Activated CD4-positive, alpha-beta T cell treated with anti-CD3 and anti-CD28 coated beads for 36 hours (primary cell): ENCODE results near the gene TMEM60. TPM values are rescaled to one million over a fixed set of nuclear protein-coding genes. Genes with fewer than 3 reads are reported as not detected.
A peak's percentile ranks its signal among the peaks of the same experiment; 100 is the strongest.

Experiments
- ATAC-seq: fragments of 200-7000 bp; cut with Tn5 transposase; one replicate; pipeline ENCODE4 v1.10.0; 2021; ENCODE audit warnings: mild to moderate bottlenecking, moderate library complexity
- CTCF ChIA-PET: fragments of 350-600 bp; sonication (Branson Sonifier 250); formaldehyde crosslinking; loops from one replicate; lab custom pipeline; 2021; ENCODE audit warnings: antibody characterized with exemption; lab: Charles Lee
- POLR2A ChIA-PET: fragments of 350-600 bp; sonication (Branson Sonifier 250); formaldehyde crosslinking; loops from one replicate; lab custom pipeline; 2021; ENCODE audit warnings: antibody characterized with exemption, inconsistent platforms; lab: Charles Lee
- DNase-seq: peaks from one replicate; pipeline ENCODE4 v3.0.0-alpha.2; 2020
- H3K27ac Mint-ChIP-seq: one replicate; pipeline ENCODE4 v1.8.0; 2021; ENCODE audit warnings: mixed read lengths
- H3K27me3 Mint-ChIP-seq: one replicate; pipeline ENCODE4 v1.8.0; 2021; ENCODE audit warnings: mixed read lengths
- H3K36me3 Mint-ChIP-seq: one replicate; pipeline ENCODE4 v1.8.0; 2021; ENCODE audit warnings: low read depth, mixed read lengths
- H3K4me1 Mint-ChIP-seq: one replicate; pipeline ENCODE4 v1.8.0; 2021; ENCODE audit warnings: mixed read lengths
- H3K4me3 Mint-ChIP-seq: one replicate; pipeline ENCODE4 v1.8.0; 2021; ENCODE audit warnings: mild to moderate bottlenecking, moderate library complexity, mixed read lengths
- H3K9me3 Mint-ChIP-seq: one replicate; pipeline ENCODE4 v1.8.0; 2021; ENCODE audit warnings: low read depth, mixed read lengths
- intact Hi-C, 2 experiments: fragments of 100-400 bp; cut with DNase I in 1 of 2; cut with micrococcal nuclease in 1 of 2; formaldehyde crosslinking; loops; one replicate each; pipeline versions ENCODE4 v1.14.2 to v1.15.1; 2022 to 2024; cut with DNase I, micrococcal nuclease
- total RNA-seq, 2 experiments: library from RNA; stranded (reverse); gene quantifications; one replicate each; pipeline ENCODE4 v1.2.3, GENCODE V29; 2021

The TMEM60 gene
- total RNA-seq, 2 experiments from 2014 or later: 7.9 to 10.1 TPM

GRCh38 chr7:77831481-77831880 lies 33.2 kb upstream of the TMEM60 start:
- H3K27me3 Mint-ChIP-seq: no peaks in the 10 kb centered on the region
- H3K4me3 Mint-ChIP-seq: no peak overlapping the region
- CTCF ChIA-PET: interaction anchor here (0.6 to 1.3 kb wide), 2 partner anchors 32 to 72 kb away, joined by 4 to 7 read pairs; partner anchors contain the start of genes PHTF2 and TMEM60
- H3K36me3 Mint-ChIP-seq: peaks cover 7% of the 10 kb centered on the region
- ATAC-seq (peak; percentile 77), DNase-seq (peak; percentile 66)
- POLR2A ChIA-PET: interaction anchor here (0.6 kb wide), 1 partner anchor 174 kb away, joined by 9 read pairs; no protein-coding TSS in a partner anchor
- peaks cover 55% of the 10 kb centered on the region for H3K4me1 Mint-ChIP-seq
- intact Hi-C loops: loop anchor here (1.0 to 5.0 kb wide), 3 partner anchors 29 to 51 kb away; partner anchors contain the start of genes PHTF2 (in 2 of the 2) and TMEM60 (in 2 of the 2)
- H3K27ac Mint-ChIP-seq: peak overlapping the region; percentile 71
- H3K9me3 Mint-ChIP-seq: peaks cover under 1% of the 10 kb centered on the region

- H3K9me3 Mint-ChIP-seq: peaks cover 4% of the 10 kb centered on the region
- CTCF ChIA-PET: interaction anchor here (0.7 to 1.3 kb wide), 2 partner anchors 32 to 151 kb away, joined by 3 to 7 read pairs; partner anchors contain the start of genes PHTF2 and TMEM60
- no peak for ATAC-seq
- no peaks in the 10 kb centered on the region for H3K27me3 Mint-ChIP-seq
- peaks cover 58% of the 10 kb centered on the region for H3K4me1 Mint-ChIP-seq
- peaks cover 3% of the 10 kb centered on the region for H3K36me3 Mint-ChIP-seq
- intact Hi-C loops: loop anchor here (1.0 to 5.0 kb wide), 3 partner anchors 28 to 51 kb away; partner anchors contain the start of genes PHTF2 (in 2 of the 2) and TMEM60 (in 2 of the 2)
- peak overlapping the region; percentile 71 for H3K27ac Mint-ChIP-seq
- H3K4me3 Mint-ChIP-seq: no peak overlapping the region
- DNase-seq: no peak
- POLR2A ChIA-PET: no interaction called here
Measured at GRCh38 chr7:77830649-77831355, 32.6 kb upstream of the TMEM60 start.

GRCh38 chr7:77827999-77828398 lies 29.8 kb upstream of the TMEM60 start:
- ChIA-PET CTCF (interaction anchor here (0.9 kb wide), 1 partner anchor 16 kb away, joined by 3 read pairs; no protein-coding TSS in a partner anchor), POLR2A (no interaction called here)
- H3K27me3 Mint-ChIP-seq: no peaks in the 10 kb centered on the region
- no peak for DNase-seq
- H3K4me1 Mint-ChIP-seq: peaks cover 49% of the 10 kb centered on the region
- H3K36me3 Mint-ChIP-seq: peaks cover 10% of the 10 kb centered on the region
- peaks cover 15% of the 10 kb centered on the region for H3K9me3 Mint-ChIP-seq
- intact Hi-C loops: no loop called here
- H3K27ac Mint-ChIP-seq: no peak overlapping the region
- no peak for ATAC-seq
- H3K4me3 Mint-ChIP-seq: no peak overlapping the region

DNA sequence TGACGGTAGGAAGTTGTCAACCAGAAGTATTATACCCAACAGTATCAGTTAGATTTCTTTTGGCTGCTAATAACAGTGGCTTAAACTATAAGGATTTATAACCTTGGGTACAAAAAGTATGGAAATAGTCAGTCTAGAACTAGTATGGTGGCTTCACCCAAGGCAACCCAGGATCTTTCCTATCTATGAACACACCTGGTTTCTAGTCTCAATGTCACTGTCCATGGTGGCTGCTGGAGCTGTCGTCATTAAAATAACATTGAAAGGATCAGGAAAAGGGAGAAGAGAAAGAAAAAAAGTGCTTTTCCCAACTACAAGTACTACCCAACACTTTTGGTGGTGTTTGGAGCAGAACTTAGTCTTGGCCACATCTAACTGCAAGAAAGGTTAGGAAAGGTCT lies 28.1 kb upstream of the TMEM60 start:
- intact Hi-C loops: no loop called here
- Mint-ChIP-seq H3K4me1 (peaks cover 40% of the 10 kb centered on the region), H3K36me3 (peaks cover 22% of the 10 kb centered on the region), H3K27me3 (no peaks in the 10 kb centered on the region), H3K27ac (no peak overlapping the region), H3K4me3 (no peak overlapping the region), H3K9me3 (peaks cover 25% of the 10 kb centered on the region)
- ATAC-seq (no peak), DNase-seq (no peak)
- ChIA-PET CTCF (no interaction called here), POLR2A (no interaction called here)

GRCh38 chr7:77825131-77825530 lies 26.9 kb upstream of the TMEM60 start:
- H3K36me3 Mint-ChIP-seq: peaks cover 33% of the 10 kb centered on the region
- DNase-seq (no peak), ATAC-seq (no peak)
- no peaks in the 10 kb centered on the region for H3K27me3 Mint-ChIP-seq
- no peak overlapping the region for H3K4me3 Mint-ChIP-seq
- H3K4me1 Mint-ChIP-seq: peaks cover 30% of the 10 kb centered on the region
- intact Hi-C loops: no loop called here
- H3K27ac Mint-ChIP-seq: no peak overlapping the region
- ChIA-PET CTCF (no interaction called here), POLR2A (interaction anchor here (0.7 kb wide), 1 partner anchor 138 kb away, joined by 3 read pairs; no protein-coding TSS in a partner anchor)
- H3K9me3 Mint-ChIP-seq: peaks cover 36% of the 10 kb centered on the region

GRCh38 chr7:77824636-77825035 lies 26.4 kb upstream of the TMEM60 start:
- CTCF ChIA-PET: no interaction called here
- peaks cover 38% of the 10 kb centered on the region for H3K36me3 Mint-ChIP-seq
- POLR2A ChIA-PET: no interaction called here

GRCh38 chr7:77823787-77824186 lies 25.6 kb upstream of the TMEM60 start:
- Mint-ChIP-seq H3K27ac (no peak overlapping the region), H3K27me3 (no peaks in the 10 kb centered on the region), H3K4me3 (no peak overlapping the region), H3K4me1 (peaks cover 27% of the 10 kb centered on the region), H3K36me3 (peaks cover 45% of the 10 kb centered on the region), H3K9me3 (peaks cover 42% of the 10 kb centered on the region)
- CTCF ChIA-PET: no interaction called here
- POLR2A ChIA-PET: no interaction called here
- intact Hi-C loops: no loop called here
- ATAC-seq (no peak), DNase-seq (no peak)

More at GRCh38 chr7:77824636-77825035, 26.4 kb upstream of the TMEM60 start:
- intact Hi-C loops: no loop called here
- peaks cover 38% of the 10 kb centered on the region for H3K9me3 Mint-ChIP-seq
- H3K4me1 Mint-ChIP-seq: peaks cover 27% of the 10 kb centered on the region
- no peak overlapping the region for H3K27ac Mint-ChIP-seq
- DNase-seq (no peak), ATAC-seq (no peak)
- H3K4me3 Mint-ChIP-seq: no peak overlapping the region
- no peaks in the 10 kb centered on the region for H3K27me3 Mint-ChIP-seq

GRCh38 chr7:77822269-77822668 lies 24.0 kb upstream of the TMEM60 start:
- Mint-ChIP-seq H3K27me3 (no peaks in the 10 kb centered on the region), H3K4me1 (peaks cover 23% of the 10 kb centered on the region), H3K9me3 (peaks cover 55% of the 10 kb centered on the region), H3K4me3 (no peak overlapping the region), H3K27ac (no peak overlapping the region), H3K36me3 (peaks cover 60% of the 10 kb centered on the region)
- intact Hi-C loops: no loop called here
- CTCF ChIA-PET: interaction anchor here (0.6 kb wide), 1 partner anchor 21 kb away, joined by 3 read pairs; no protein-coding TSS in a partner anchor
- POLR2A ChIA-PET: no interaction called here
- ATAC-seq (no peak), DNase-seq (no peak)

DNA sequence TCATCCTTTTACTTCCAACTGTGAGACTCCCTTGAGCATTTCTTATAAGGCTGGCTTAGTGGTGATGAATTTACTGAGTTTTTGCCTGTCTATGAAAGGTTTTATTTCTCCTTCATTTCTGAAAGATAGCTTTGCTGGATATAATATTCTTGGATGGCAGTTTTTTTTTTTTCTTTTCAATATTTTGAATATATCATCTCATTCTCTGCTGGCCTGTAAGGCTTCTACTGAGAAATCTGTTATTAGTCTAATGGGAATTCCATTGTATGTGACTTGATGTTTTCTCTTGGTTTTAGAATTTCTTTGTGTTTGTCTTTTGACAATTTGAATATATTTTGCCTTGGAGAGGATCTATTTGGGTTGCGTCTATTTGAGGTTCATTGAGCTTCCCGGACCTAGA lies 22.7 kb upstream of the TMEM60 start:
- Mint-ChIP-seq H3K36me3 (peaks cover 70% of the 10 kb centered on the region), H3K9me3 (peaks cover 59% of the 10 kb centered on the region), H3K27me3 (no peaks in the 10 kb centered on the region), H3K4me1 (peaks cover 17% of the 10 kb centered on the region), H3K4me3 (no peak overlapping the region), H3K27ac (no peak overlapping the region)
- no peak for DNase-seq
- ChIA-PET POLR2A (no interaction called here), CTCF (interaction anchor here (0.8 to 1.1 kb wide), 3 partner anchors 10 to 52 kb away, joined by 3 to 4 read pairs (median 4); no protein-coding TSS in a partner anchor)
- intact Hi-C loops: no loop called here
- ATAC-seq: no peak

- ATAC-seq: no peak
- no peak for DNase-seq
- Mint-ChIP-seq H3K36me3 (peaks cover 65% of the 10 kb centered on the region), H3K4me1 (peaks cover 21% of the 10 kb centered on the region), H3K9me3 (peaks cover 53% of the 10 kb centered on the region), H3K27me3 (no peaks in the 10 kb centered on the region), H3K27ac (no peak overlapping the region), H3K4me3 (no peak overlapping the region)
- ChIA-PET CTCF (no interaction called here), POLR2A (no interaction called here)
- intact Hi-C loops: no loop called here
Measured at GRCh38 chr7:77819021-77819420, 20.8 kb upstream of the TMEM60 start.

GRCh38 chr7:77813180-77813579 lies 14.9 kb upstream of the TMEM60 start:
- intact Hi-C loops: no loop called here
- CTCF ChIA-PET: interaction anchor here (1.6 kb wide), 1 partner anchor 8 kb away, joined by 4 read pairs; no protein-coding TSS in a partner anchor
- DNase-seq (no peak), ATAC-seq (no peak)
- Mint-ChIP-seq H3K27ac (no peak overlapping the region), H3K4me1 (peaks cover 38% of the 10 kb centered on the region), H3K36me3 (peaks cover 32% of the 10 kb centered on the region), H3K4me3 (no peak overlapping the region), H3K9me3 (peaks cover 18% of the 10 kb centered on the region), H3K27me3 (no peaks in the 10 kb centered on the region)
- POLR2A ChIA-PET: no interaction called here
